Measurements from ENCODE around the gene ADAMTS17.

ADAMTS17 gene

GRCh38 chr15:100309109-100310040 is 32.4 kb downstream of the ADAMTS17 start:
- no peak for DNase-seq

- no peak for DNase-seq
Observed at GRCh38 chr15:100308608-100309007, 33.2 kb downstream of the ADAMTS17 start.

- no peak for DNase-seq
Observed at GRCh38 chr15:100308213-100308600, 33.6 kb downstream of the ADAMTS17 start.

DNA sequence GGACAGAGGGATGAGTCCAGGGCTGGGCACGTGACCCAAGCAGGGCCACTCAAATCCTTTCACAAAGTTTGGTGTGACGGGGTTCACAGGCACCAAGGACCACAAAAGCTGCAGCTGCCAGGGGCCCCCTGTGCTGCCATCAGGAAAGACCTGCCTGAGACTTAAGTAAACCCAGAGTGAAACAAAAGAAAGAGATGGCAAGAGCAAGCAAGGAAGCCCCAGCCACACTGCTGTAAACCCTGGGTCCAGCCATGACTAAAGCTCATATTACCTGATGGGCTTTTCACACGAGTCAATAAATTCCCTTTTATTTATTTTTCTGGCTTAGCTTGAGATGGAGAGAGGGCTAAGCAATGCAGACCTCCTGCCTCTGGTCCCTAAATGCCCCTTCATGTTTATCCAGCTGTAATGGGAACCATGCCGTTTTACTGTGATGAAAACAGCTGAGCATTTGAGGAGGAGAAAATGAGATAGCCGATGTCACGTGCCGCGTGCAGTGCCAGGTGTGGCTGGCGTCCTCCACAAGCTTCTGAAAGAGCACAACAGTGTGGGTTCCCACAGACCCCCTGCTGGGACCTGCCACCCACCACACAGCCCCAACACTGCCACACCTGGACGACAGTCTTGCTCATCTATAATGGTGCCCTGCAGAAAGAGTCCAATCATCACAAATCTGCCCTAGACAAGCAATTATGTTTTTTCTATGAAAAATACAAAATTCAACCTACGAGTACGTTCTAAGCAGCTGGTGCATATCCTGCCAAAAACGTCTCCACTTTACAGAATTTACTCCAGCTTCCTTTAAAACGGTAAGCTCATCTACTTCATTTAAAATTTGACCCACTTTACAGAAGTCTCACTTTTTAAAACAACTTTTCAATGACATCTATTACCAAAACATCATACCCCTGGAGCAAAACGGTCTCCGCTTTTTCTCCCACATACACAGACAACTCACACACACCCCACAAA is 34.2 kb downstream of the ADAMTS17 start:
- DNase-seq = no peak

- no peak for DNase-seq
Observed at GRCh38 chr15:100306098-100306497, 35.7 kb downstream of the ADAMTS17 start.

DNA sequence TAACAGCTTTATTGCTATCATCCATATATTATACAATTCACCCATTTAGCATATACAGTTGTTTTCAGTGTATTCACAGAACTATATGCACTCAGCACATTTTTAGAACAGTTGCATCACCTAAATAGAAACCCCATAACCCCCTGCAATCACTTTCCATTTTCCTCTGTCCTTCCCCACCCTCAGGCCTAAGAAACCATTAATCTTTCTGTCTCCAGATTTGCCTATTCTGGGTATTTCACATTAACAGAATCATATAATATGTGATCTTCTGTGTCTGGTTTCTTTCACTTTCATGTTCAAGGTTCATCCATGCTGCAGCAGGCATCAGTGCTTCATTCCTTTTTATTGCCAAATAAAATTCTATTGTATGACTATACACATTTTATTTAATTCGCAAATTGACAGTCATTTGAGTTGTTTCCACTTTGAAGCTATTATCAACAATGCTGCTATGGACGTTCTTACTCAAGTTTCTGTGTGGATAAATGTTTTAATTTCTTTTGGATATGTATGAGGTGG is 39.8 kb downstream of the ADAMTS17 start:
- no peak for DNase-seq

DNA sequence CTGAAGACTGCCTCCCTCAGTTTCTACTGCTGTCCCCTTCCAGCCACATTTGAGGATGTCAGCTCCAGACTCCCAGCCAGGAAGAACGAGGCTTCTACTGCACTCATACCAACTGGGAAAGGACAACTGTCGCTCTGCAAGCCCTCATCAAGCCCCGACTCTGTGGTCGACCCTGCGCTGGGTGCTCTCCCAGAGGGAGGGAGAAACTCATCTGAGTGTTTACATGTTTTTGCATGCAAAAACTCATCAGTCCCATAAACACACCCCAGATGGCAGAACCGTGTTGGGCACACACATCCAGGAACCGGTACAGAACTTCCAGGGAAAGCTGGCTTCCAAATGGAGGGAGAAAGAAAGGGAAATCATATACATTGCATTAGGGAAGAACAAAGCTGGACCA is 43.5 kb downstream of the ADAMTS17 start:
- DNase-seq = no peak

DNA sequence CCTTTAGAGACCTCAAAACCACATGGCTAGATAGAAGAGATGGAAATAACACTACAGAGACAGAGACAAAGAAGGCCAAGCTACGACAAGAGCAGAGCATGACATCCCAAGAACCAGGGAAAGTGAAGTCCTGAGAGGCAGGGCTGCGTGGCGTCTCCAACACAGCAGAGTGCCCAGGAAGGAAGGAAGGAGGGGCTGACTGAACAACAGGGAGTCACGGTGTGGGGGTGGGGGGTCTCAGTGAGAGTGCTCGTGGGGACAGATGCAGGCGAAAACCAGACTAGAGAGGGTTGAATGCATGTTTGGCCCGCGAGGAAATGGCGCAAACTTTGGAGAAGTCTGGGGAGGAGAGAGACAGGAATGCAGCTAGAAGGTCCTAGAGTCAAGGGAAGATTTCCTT is 44.0 kb downstream of the ADAMTS17 start:
- no peak for DNase-seq

DNA sequence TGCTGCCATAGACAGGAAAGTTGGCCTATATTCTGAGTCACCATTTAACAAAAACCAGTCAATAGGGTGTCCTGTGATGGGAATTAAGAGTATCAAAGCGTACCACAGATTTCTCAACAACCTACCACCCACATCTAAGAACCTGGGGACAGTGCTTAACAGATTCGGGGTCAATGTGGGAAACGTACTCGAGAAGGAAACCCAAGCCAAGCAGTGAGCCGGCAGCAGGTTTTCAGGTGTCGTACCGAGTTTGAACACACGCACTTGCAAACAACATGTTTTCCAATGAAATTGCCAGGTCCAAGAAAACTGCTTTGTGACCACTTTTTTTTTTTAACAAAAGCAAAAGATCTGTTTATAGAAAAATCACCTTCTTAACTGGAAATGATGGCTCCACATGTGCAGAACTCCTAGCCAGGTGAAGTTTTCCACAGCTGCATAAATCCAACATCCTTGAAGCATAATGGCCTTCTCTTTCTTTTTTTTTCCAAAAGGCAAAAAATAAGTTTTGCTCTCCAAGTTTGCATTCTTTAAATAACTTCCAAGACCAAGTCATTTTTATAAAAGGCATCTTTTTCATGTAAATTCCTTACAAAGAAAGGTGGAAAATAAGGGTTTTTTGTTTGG is 45.7 kb downstream of the ADAMTS17 start:
- DNase-seq = no peak

DNA sequence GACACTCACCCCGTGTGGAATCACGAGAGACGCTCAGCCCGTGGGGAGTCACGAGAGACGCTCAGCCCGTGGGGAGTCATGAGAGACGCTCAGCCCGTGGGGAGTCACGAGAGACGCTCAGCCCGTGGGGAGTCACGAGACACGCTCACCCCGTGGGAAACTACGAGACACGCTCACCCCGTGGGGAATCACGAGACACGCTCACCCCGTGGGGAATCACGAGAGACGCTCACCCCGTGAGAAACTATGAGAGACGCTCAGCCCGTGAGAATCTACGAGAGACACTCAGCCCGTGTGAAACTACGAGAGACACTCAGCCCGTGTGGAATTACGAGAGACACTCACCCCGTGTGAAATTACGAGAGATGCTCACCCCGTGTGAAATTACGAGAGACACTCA is 49.8 kb downstream of the ADAMTS17 start:
- no peak for DNase-seq

DNA sequence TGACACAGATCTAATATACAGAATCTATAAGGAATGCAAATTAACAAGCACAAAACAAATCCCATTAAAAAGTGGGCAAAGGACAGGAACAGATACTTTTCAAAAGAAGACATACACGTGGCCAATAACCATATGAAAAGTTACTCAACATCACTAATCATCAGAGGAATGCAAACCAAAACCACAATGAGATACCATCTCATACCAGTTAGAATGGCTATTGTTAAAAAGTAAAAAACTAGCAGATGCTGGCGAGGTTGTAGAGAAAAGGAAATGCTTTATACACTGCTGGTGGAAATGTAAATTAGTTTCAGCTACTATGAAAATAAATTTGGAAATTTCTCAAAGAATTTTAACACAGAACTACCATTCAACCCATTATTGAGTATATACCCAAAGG is 50.7 kb downstream of the ADAMTS17 start:
- no peak for DNase-seq

- DNase-seq = no peak
Observed at GRCh38 chr15:100285641-100286295, 56.0 kb downstream of the ADAMTS17 start.

GRCh38 chr15:100284701-100285100 is 57.1 kb downstream of the ADAMTS17 start:
- DNase-seq = no peak

GRCh38 chr15:100284191-100284590 is 57.6 kb downstream of the ADAMTS17 start:
- no peak for DNase-seq

- no peak for DNase-seq
Observed at GRCh38 chr15:100281096-100281917, 60.5 kb downstream of the ADAMTS17 start.

GRCh38 chr15:100279849-100280248 is 61.9 kb downstream of the ADAMTS17 start:
- no peak for DNase-seq

DNA sequence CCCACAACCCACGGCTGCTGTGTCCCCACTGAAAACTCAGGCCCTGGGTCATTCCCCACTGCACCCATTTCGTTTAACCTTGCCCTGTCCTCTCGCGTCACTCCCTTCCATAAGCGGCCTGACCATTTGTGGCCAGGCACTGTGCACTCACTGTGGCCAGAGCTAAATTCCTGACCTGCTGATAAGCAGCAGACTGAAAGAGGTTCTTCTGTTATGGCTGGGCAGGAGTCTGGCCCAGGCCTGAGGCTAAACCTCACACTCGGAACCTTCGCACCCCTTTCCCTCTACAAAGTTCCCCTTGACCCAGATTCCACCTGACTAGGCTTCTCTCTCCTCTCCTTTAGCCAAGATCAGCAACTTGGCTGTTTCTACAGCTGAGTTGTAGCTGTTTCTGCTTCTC is 62.3 kb downstream of the ADAMTS17 start:
- DNase-seq = no peak

DNA sequence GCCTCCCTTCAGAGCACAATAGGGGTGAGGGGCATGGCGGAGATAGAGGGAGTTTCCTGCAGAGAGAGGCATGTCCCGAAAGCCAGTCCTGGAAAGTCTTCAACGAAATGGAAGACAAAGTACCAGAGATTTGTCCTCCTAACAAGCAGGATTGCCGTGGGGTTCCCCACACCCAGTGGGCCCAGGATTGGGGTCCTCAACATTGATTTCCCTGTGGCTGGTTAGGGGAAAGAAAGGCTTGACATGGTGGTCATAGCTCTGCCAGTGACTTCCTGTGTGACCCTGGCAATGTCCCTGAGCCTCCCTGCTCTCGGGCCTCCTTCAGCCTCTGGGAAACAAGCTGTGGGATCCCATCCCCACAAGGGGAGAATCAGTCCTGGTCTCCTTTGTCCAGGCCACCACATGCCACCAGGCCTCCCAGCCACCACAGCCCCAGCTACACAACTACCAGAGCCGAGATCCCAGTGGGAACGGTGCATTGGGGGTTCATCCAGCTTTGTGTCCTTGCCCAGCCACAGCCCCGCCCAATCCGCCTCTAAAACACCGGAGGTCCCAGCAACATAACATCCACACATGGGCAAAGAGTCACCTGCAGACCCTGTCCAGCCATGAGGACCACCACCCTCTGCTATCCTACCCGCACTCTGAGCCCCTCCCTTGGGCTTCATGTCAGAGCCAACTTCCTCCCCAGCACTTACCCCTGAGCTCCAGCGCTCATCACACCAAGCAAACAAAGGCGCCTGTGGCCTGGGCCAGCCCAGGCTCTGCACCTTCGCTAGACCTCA is 63.0 kb downstream of the ADAMTS17 start:
- no peak for DNase-seq

DNA sequence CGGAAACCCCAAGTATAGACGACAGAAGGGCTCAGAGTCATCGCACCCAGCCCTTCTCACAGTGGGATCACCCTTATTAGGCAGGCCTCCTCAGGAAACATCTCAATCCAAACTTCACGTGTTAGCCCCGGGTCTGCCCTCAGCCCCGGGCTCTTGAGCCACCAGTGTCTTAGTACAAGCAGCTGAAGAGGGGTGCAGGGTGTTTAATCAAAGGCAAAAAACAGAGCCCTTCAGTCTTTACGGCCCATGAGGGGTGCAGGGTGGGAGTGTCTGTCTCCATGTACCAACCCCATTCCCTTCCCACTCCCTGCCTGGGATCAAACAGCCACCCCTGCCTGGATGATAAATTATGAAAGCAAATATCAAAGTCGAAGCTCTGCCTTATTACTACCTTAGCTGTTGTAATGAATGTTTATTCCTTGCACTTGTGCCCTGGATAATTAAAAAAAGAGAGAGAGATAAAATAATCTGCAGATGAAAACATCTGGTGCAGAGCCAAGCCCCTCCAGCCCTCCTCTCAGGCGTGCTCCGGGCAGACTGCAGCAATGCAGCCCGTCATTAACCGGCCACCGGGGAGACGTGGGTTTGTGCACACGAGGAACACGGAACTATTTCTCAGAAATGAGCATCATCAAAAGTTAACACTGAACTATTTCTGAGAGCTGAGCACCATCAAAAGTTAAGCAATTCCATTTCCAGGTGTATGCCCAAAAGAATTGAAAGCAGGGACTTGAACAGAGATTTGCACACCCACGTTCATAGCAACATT is 64.5 kb downstream of the ADAMTS17 start:
- DNase-seq = no peak

DNA sequence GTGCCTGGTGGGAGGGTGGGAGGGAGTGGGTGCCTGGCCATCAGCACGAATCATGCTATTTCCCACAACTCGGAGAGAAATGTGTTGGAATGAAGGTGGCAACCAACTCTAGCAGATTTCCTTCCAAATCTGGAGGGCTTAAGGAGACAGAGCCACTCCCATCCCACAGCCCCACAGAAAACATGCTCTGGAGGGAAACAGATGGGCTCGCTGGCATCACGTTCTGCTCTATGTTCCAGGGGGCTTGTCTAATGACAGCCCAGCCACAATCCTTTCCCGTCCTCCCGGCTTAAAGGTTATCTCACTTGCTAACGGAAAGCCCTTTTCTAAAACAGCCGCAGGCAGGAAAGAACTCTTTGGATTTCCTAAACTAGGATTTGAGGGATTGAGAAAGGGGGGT is 65.3 kb downstream of the ADAMTS17 start:
- DNase-seq = no peak
